MM.1S (cell line): Measurements from ENCODE around the gene AP5Z1.

Experiments
- CTCF ChIP-seq: fragments of 300-600 bp; sonication (generic); IDR thresholded peaks from 2 replicates; pipeline ENCODE4 v1.5.1; 2016; ENCODE audit warnings: antibody characterized with exemption, low read length, mixed read lengths
- EZH2 ChIP-seq: fragments of 300-600 bp; sonication (generic); optimal IDR thresholded peaks from 2 replicates; pipeline ENCODE3; 2017; ENCODE audit warnings: low read depth, mild to moderate bottlenecking, antibody characterized with exemption, low read length, mixed read lengths

- no peak for TF ChIP-seq CTCF
- no peak for TF ChIP-seq EZH2
These were observed 7.8 kb downstream of the AP5Z1 start for GRCh38 chr7:4783292-4783652.
